SH-SY5Y (cell line): ENCODE results near the gene NAV3.

ENCODE experiments used
- GATA2 ChIP-seq: IDR thresholded peaks from 2 replicates; pipeline ENCODE4 v1.6.1; 2011; ENCODE audit warnings: mild to moderate bottlenecking, low read depth, low read length
- GATA3 ChIP-seq: IDR thresholded peaks from 2 replicates; pipeline ENCODE4 v1.6.1; 2011; ENCODE audit warnings: low read depth, mild to moderate bottlenecking, low read length, moderate library complexity

DNA sequence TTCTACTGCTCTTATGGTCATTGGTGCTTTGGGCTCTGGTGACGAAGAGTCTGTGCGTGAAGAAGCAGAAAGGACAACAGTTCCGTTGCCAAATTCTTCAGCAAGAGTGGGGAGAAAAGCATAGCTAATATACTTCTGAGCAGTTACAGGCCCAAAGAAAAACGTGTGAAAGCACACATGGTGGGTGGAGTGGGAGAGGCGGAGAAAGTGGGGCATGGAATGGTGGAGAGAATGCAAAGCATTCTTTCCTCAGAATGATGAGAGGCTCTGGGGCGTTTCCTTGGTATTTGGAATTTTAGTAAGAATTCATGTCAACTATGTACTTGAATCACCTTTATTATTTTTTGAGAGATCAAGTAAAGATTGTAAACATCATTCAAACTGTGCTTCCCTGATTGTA is 396.1 kb downstream of the NAV3 start:
- TF ChIP-seq GATA2: no peak
- no peak for TF ChIP-seq GATA3
